Stomach (tissue), 9 donors: ENCODE data around the gene MYBPC2. TPM values are rescaled to one million over a fixed set of nuclear protein-coding genes. Genes with fewer than 3 reads are reported as not detected.
A peak's percentile ranks its signal among the peaks of the same experiment; 100 is the strongest.

Source experiments
- DNase-seq, 2 donors: peaks; one replicate each; pipeline versions ENCODE4 v3.0.0 to v3.0.0-alpha.2; 2013 to 2019
- H3K27ac ChIP-seq, 5 donors: fragments of 200-600 bp in 4 of 5; sonication (generic) in 4 of 5; one replicate each; pipeline ENCODE4 v1.5.1; 2013 to 2019; ENCODE audit warnings: mild to moderate bottlenecking in 1 of 5, moderate library complexity in 1 of 5
- H3K27me3 ChIP-seq, 3 donors: fragments of 200-600 bp; sonication (generic); one replicate each; pipeline ENCODE4 v1.5.1; 2017 to 2019; ENCODE audit warnings: mixed run types in 1 of 3
- H3K36me3 ChIP-seq, 4 donors: fragments of 200-600 bp; sonication (generic); 1 replicate in 3 of 4; 2 replicates in 1 of 4; pipeline ENCODE4 v1.5.1; 2016 to 2019
- H3K4me1 ChIP-seq, 4 donors: fragments of 200-600 bp; sonication (generic); one replicate each; pipeline ENCODE4 v1.5.1; 2016 to 2019
- H3K4me3 ChIP-seq, 4 donors: fragments of 200-600 bp; sonication (generic) in 3 of 4; one replicate each; pipeline ENCODE4 v1.5.1; 2016 to 2019; ENCODE audit warnings: mild to moderate bottlenecking in 1 of 4
- H3K9me3 ChIP-seq, 4 donors: fragments of 200-600 bp; sonication (generic); one replicate each; pipeline ENCODE4 v1.5.1; 2016 to 2019
- EP300 ChIP-seq: sonication (generic); formaldehyde crosslinking; IDR thresholded peaks from one replicate; pipeline ENCODE4 v1.6.1; 2017; ENCODE audit warnings: antibody characterized with exemption
- POLR2A ChIP-seq, 4 donors: fragments of 450-650 bp; IDR thresholded peaks; one replicate each; pipeline ENCODE4 v1.6.1; 2016; ENCODE audit warnings: antibody characterized with exemption in 4 of 4, control low read depth in 2 of 4, mild to moderate bottlenecking in 1 of 4, moderate library complexity in 1 of 4
- POLR2AphosphoS5 ChIP-seq, 3 donors: sonication (generic); formaldehyde crosslinking; IDR thresholded peaks; one replicate each; pipeline ENCODE4 v1.6.1; 2016; ENCODE audit warnings: antibody characterized with exemption in 3 of 3
- WGBS, 5 donors: extraction: QIAGEN DNeasy Blood & Tissue Kit in 3 of 5; methylation state at CpG; one replicate each; pipeline versions ENCODE4 v1.1.5 to v1.1.7; 2013 to 2018; 5-methylcytosine and 5-hydroxymethylcytosine counted together
- intact Hi-C: fragments of 100-400 bp; cut with DNase I; formaldehyde crosslinking; loops from one replicate; pipeline ENCODE4 v1.15.1; 2023; ENCODE audit warnings: low total_unique reads
- polyA plus RNA-seq, 3 donors: library from polyadenylated mRNA; stranded (reverse); fragments of 200-250 nt; gene quantifications; one replicate each; pipeline ENCODE4 v1.2.3, GENCODE V29; 2013
- total RNA-seq, 5 donors: library from RNA; depleted of rRNA; stranded (reverse); fragments of >200 nt; gene quantifications; one replicate each; pipeline versions ENCODE4 v1.1.0 to v1.2.3, GENCODE V29; 2014 to 2016
- TF ChIP-seq, protein P1 (sequence below), 7 experiments: fragments of 450-650 bp in 4 of 7; fragments of 200-600 bp in 3 of 7; sonication (generic) in 3 of 7; IDR thresholded peaks; one replicate each; pipeline ENCODE4 v1.5.1; 2016 to 2019; ENCODE audit warnings: antibody characterized with exemption in 7 of 7, control low read depth in 2 of 7, mild to moderate bottlenecking in 1 of 7
- donor health status: healthy with polysubstance abuse.
- donor health status: Bipolar disorder and iron deficiency.
- donor health status: healthy.

MYBPC2 gene
- total and polyA plus RNA-seq, 8 donors = 0.10 to 0.31 TPM; not detected in 6

DNA sequence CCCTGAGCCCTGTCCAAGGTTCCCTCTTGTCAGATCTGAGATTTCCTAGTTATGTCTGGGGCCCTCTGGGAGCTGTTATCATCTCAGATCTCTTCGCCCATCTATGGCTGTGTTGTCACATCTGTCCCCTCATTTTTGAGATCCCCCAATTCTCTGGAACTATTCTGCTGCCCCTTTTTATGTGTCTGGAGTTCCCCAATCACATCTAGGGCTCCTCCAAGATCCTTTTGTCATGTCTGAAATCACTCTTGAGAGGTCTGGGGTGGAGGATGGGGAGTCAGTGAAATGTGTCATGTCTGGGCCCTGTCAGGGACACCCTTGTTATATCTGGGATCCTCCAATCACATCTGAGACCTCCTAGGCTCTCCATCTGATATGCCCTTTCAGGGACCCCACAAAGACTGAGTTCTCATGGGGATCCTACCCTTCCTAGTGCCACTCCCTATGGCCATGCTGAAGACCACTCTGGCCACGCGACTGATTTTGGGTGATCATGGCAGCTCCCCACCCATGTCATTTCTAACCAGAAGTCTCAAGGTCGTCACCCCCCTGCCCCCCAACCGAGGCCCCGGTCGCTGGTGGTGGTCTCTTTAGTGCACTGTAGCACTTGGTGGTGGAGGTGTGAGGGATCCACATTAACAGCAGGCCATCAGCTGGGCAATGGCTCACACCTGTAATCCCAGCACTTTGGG, 3.8 kb upstream of the MYBPC2 start:
- H3K4me1 ChIP-seq = peaks cover 10 to 32% (median 24%) of the 10 kb centered on the region in 4 donors
- intact Hi-C loops = no loop called here
- no peak for TF ChIP-seq EP300
- H3K4me3 ChIP-seq = no peak overlapping the region
- H3K27ac ChIP-seq = peak overlapping the region in 1 of 5 donors; percentile 60
- no peak for DNase-seq
- H3K9me3 ChIP-seq = no peaks in the 10 kb centered on the region
- no peaks in the 10 kb centered on the region for H3K36me3 ChIP-seq
- peaks cover 0 to 61% (median 16%) of the 10 kb centered on the region in 3 donors for H3K27me3 ChIP-seq
- WGBS, 5 donors = 78 to 100% (median 81%) methylated on average over 2 to 7 of the region's 7 CpGs

DNA sequence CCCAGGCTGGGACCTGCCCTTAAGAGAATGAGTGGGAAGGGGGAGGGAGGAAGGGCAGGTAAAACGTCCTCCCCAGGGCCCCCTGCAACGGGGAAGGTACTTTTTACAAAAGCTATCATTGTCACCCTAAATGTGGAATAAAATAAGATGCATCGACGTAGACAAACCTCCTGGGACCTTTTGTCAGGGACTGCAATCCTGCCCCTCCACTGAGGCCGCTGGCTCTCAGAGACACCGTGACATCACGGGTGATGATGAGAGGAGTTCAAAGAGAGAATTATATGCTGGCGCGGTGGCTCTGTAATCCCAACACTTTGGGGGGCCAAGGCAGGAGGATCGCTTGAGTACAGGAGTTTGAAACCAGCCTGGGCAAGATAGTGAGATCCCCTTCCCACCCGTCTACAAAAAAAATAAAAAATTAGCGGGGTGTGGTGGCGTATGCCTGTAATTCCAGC, 1.8 kb upstream of the MYBPC2 start:
- Histone ChIP-seq H3K36me3 (no peaks in the 10 kb centered on the region), H3K27me3 (peaks cover 0 to 79% (median 20%) of the 10 kb centered on the region in 3 donors), H3K9me3 (no peaks in the 10 kb centered on the region), H3K4me3 (peak overlapping the region; percentile 52 to 72 (median 64)), H3K27ac (peak overlapping the region in 4 of 5 donors; percentile 75 to 81 (median 80)), H3K4me1 (peaks cover 10 to 32% (median 24%) of the 10 kb centered on the region in 4 donors)
- intact Hi-C loops = no loop called here
- TF ChIP-seq POLR2AphosphoS5 (IDR thresholded peaks at IDR 0.05) (no peak), POLR2A (IDR thresholded peaks at IDR 0.05) (no peak), EP300 (no peak)
- no peak for DNase-seq
- 25 to 43% (median 39%) methylated on average over 13 of the region's 13 CpGs for WGBS, 5 donors

DNA sequence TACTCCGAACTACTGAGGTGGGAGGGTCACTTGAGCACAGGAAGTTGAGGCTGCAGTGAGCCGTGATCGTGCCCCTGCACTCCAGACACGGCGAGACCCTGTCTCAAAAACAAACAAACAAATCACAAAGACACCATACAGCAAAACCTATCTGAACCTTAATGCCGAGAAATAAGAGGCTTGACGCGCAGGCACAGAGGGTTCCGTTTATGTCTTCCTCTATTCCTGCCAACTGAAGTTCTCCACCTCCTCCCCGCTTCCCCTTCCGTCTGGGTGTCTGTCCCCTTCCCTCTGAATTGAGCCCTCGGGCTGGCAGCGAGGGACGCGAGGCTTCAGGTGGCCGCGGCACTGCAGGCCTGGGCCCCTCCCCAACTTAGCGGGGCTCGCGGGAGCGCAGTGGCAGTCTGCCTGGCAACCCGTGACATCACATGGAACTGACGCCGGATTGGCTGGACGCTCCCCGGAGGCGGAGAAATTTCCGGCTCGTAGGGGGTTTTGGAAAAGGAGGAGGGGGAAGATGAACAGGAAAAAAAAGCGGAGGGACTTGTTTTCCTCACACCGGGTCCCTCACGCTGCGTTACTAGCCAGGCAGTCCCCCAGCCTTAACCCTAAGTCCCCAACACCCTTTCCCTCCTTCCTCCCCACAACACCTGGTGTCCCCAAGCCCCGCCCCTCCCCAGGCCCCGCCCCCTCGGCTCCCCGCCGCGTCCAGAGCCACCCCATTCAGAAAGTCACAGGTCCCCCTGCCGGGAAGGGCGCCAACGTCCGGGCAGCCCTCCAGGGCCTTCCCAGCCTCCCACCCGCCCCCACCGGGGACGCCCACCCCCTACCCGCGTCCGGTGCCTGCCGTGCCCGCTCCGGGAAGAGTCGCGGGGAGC, 1.1 kb upstream of the MYBPC2 start:
- peaks cover 0 to 79% (median 20%) of the 10 kb centered on the region in 3 donors for H3K27me3 ChIP-seq
- intact Hi-C loops = no loop called here
- DNase-seq = peak; percentile 89 to 96
- H3K4me3 ChIP-seq = peak overlapping the region; percentile 52 to 72 (median 64)
- H3K4me1 ChIP-seq = peaks cover 10 to 32% (median 24%) of the 10 kb centered on the region in 4 donors
- WGBS, 5 donors = 1 to 3% (median 1%) methylated on average over 34 to 54 of the region's 54 CpGs
- no peaks in the 10 kb centered on the region for H3K9me3 ChIP-seq
- no peaks in the 10 kb centered on the region for H3K36me3 ChIP-seq
- peak overlapping the region; percentile 20 to 81 (median 80) for H3K27ac ChIP-seq
- TF ChIP-seq POLR2AphosphoS5 (IDR thresholded peaks at IDR 0.05) (peak in 2 of 3 donors; percentile 24 to 53), POLR2A (IDR thresholded peaks at IDR 0.05) (no peak), EP300 (no peak)
- TF ChIP-seq, protein P1, sequence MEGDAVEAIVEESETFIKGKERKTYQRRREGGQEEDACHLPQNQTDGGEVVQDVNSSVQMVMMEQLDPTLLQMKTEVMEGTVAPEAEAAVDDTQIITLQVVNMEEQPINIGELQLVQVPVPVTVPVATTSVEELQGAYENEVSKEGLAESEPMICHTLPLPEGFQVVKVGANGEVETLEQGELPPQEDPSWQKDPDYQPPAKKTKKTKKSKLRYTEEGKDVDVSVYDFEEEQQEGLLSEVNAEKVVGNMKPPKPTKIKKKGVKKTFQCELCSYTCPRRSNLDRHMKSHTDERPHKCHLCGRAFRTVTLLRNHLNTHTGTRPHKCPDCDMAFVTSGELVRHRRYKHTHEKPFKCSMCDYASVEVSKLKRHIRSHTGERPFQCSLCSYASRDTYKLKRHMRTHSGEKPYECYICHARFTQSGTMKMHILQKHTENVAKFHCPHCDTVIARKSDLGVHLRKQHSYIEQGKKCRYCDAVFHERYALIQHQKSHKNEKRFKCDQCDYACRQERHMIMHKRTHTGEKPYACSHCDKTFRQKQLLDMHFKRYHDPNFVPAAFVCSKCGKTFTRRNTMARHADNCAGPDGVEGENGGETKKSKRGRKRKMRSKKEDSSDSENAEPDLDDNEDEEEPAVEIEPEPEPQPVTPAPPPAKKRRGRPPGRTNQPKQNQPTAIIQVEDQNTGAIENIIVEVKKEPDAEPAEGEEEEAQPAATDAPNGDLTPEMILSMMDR (IDR thresholded peaks at IDR 0.05) = no peak

DNA sequence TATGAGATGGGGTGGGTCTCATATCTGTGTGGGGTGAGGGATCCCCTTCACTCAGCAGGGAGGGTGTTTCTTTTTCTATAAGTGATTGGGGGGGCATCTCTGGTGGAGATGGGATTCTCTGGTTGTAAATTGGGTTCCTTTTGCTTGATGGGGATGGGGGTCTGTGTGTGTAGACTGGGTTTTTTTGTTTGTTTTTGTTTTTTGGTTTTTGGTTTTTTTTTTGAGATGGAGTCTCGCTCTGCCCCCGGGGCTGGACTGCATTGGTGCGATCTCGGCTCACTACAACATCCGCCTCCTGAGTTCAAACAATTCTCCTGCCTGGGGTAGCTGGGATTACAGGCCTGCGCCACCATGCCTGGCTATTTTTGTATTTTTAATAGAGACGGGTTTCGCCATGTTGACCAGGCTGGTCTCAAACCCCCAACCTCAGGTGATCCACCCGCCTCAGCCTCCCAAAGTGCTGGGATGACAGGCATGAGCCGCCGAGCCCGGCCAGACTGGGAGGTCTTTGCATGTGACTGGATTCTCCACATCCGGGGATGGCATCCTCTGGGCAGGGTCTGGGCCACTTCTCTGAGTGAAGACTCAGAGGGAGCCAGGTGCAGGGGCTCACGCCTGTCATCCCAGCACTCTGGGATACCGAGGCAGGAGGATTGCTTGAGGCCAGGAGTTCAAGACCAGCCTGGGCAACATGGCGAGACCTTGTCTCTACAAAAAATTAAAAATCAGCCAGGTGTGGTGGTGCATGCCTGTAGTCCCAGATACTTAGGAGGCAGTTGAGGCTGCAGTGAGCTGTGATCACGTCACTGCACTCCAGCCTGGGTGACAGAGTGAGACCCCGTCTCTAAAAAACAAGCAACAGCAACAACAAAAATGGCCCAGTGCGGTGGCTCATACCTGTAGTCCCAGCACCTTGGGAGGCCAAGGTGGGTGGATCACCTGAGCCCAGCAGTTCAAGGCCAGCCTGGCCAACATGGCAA, 799 bp downstream of the MYBPC2 start:
- Histone ChIP-seq H3K36me3 (no peaks in the 10 kb centered on the region), H3K4me1 (peaks cover 10 to 24% (median 20%) of the 10 kb centered on the region in 4 donors), H3K9me3 (no peaks in the 10 kb centered on the region), H3K4me3 (no peak overlapping the region), H3K27me3 (peaks cover 0 to 66% (median 20%) of the 10 kb centered on the region in 3 donors), H3K27ac (no peak overlapping the region)
- TF ChIP-seq POLR2AphosphoS5 (IDR thresholded peaks at IDR 0.05) (no peak), EP300 (no peak), POLR2A (IDR thresholded peaks at IDR 0.05) (no peak)
- TF ChIP-seq, protein P1 (IDR thresholded peaks at IDR 0.05) = no peak
- intact Hi-C loops = no loop called here
- WGBS, 5 donors = 70 to 81% (median 77%) methylated on average over 18 to 19 of the region's 19 CpGs
- no peak for DNase-seq
